Nephron (organoid): ENCODE measurements around the gene SCN4B.

Experiments used
- H3K27ac Mint-ChIP-seq, 3 experiments: 2 replicates each; pipeline ENCODE4 v1.8.0; 2020; ENCODE audit warnings: mixed read lengths in 3 of 3, mild to moderate bottlenecking in 2 of 3, moderate library complexity in 1 of 3
- H3K27me3 Mint-ChIP-seq: 2 replicates; pipeline ENCODE4 v1.8.0; 2021; ENCODE audit warnings: low read depth, mild to moderate bottlenecking, moderate library complexity, mixed read lengths
- H3K36me3 Mint-ChIP-seq: 2 replicates; pipeline ENCODE4 v1.8.0; 2020; ENCODE audit warnings: low read depth, mixed read lengths
- H3K4me1 Mint-ChIP-seq: 2 replicates; pipeline ENCODE4 v1.8.0; 2020; ENCODE audit warnings: mixed read lengths
- H3K4me3 Mint-ChIP-seq, 3 experiments: 2 replicates each; pipeline ENCODE4 v1.8.0; 2020; ENCODE audit warnings: mild to moderate bottlenecking in 3 of 3, mixed read lengths in 3 of 3, moderate library complexity in 2 of 3
- H3K9me3 Mint-ChIP-seq: 2 replicates; pipeline ENCODE4 v1.8.0; 2020; ENCODE audit warnings: mixed read lengths
- TF ChIP-seq, protein P1 (sequence below), 3 experiments: fragments of 200-600 bp; sonication (generic); IDR thresholded peaks; one replicate each; pipeline ENCODE4 v1.5.0; 2021; ENCODE audit warnings: antibody characterized with exemption in 3 of 3; ENCODE audit not compliant: unreplicated experiment in 3 of 3

Gene SCN4B

DNA sequence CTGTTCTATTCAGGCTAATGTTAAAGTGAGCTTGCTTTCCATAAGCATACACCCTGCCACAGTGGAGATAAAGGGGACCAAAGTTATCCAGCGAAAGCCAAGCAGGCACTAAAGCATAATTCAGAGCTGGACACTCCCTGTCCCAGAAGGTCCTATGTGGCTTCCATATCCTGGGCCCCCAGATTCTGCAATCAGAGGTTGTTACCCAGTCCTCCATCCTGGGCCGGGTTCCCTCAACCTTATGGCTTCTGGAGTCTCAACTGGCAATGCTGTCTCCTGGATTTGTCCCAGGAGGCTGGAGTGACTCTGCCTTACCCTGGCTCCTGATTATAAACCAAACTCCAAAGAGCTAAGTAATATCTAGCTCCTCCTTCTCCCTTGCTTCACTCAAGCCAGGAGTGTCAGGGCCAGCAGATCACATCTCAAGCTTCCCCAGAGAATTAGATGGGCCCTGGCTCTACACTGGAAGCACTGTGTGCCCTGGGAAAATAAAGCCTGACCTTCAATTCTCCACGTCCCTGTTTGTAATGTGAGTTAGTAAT, 51.9 kb downstream of the SCN4B start:
- Mint-ChIP-seq H3K27me3 (peaks cover 11% of the 10 kb centered on the region), H3K36me3 (no peaks in the 10 kb centered on the region), H3K4me3 (no peak overlapping the region), H3K4me1 (peaks cover 13% of the 10 kb centered on the region), H3K9me3 (no peaks in the 10 kb centered on the region), H3K27ac (no peak overlapping the region)
- TF ChIP-seq, protein P1, sequence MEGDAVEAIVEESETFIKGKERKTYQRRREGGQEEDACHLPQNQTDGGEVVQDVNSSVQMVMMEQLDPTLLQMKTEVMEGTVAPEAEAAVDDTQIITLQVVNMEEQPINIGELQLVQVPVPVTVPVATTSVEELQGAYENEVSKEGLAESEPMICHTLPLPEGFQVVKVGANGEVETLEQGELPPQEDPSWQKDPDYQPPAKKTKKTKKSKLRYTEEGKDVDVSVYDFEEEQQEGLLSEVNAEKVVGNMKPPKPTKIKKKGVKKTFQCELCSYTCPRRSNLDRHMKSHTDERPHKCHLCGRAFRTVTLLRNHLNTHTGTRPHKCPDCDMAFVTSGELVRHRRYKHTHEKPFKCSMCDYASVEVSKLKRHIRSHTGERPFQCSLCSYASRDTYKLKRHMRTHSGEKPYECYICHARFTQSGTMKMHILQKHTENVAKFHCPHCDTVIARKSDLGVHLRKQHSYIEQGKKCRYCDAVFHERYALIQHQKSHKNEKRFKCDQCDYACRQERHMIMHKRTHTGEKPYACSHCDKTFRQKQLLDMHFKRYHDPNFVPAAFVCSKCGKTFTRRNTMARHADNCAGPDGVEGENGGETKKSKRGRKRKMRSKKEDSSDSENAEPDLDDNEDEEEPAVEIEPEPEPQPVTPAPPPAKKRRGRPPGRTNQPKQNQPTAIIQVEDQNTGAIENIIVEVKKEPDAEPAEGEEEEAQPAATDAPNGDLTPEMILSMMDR (IDR thresholded peaks at IDR 0.05; ENCODE audit: unreplicated experiment in 3 of 3) = no peak

DNA sequence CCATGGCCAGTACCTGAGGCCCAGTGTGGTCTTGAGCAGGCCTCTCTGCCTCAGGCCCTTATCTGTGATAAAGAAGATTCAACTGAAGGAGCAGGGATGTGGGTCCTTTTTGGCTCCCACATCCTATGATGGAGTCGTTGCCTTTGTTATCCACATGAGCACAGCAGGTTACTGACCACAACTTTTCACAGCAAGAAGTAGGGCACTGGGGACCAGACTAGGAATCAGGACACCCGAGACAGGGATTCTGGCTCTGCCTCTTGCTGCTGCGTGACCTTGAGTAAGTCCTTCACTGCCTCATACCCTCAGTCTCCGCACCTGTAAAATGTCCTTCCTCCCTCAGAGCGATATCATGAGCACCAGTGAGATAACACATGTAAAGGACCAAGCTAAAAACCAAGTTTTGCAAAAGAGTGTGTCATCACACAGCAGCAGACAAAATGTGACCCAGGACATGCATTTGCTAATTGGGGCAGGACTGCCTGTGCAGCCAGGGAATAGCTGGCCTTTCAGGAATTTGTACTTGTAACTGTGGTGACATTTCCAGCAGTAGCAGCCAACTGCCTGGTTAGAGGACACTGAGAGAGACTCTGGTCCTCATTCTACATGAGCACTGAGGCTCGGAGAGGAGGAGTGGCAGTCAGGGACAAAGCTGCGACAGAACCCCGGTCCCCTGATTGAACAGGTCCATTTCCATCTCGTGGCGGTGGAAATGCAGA, 52.6 kb downstream of the SCN4B start:
- Mint-ChIP-seq H3K36me3 (no peaks in the 10 kb centered on the region), H3K9me3 (no peaks in the 10 kb centered on the region), H3K27ac (no peak overlapping the region), H3K4me3 (no peak overlapping the region), H3K4me1 (peaks cover 13% of the 10 kb centered on the region), H3K27me3 (peaks cover 16% of the 10 kb centered on the region)
- TF ChIP-seq, protein P1 (IDR thresholded peaks at IDR 0.05; ENCODE audit: unreplicated experiment in 3 of 3) = no peak

DNA sequence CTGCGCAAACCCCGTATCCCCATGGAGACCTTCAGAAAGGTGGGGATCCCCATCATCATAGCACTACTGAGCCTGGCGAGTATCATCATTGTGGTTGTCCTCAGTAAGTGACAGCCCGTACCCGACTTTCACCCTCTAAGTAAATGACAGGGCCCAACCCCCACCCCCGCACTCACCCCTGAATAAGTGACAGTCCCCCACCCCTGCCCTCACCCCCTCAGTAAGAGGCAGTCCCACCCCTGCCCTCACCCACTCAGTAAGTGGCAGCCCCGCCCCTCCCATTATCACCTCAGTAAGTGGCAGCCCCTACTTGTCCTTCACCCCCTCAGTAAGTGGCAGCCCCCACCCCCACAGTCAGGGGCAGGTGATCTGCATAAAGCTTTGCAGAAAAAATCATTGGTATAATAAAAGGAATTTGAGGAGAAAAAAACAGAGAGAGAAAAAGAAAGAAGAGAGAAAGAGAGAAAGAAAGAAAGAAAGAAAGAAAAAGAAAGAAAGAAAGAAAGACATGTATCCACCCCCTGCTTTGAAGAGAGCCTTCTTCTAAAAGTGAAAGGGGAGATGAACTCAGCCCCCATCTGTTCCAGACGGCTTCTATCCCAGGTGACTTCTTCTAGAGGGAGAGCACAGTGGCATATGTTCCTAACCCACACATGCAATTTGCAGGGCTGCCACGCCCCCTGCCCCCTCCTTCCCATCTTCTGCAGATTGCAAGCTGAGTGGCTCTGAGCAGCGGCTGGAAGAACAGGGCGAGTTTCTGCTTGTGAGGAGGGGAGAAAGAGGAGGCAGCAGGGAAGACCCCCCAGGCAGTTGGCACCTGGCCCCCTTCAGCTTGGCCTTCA, 53.4 kb downstream of the SCN4B start:
- H3K4me3 Mint-ChIP-seq = no peak overlapping the region
- H3K27me3 Mint-ChIP-seq = peaks cover 16% of the 10 kb centered on the region
- TF ChIP-seq, protein P1 (IDR thresholded peaks at IDR 0.05; ENCODE audit: unreplicated experiment in 3 of 3) = no peak
- H3K27ac Mint-ChIP-seq = peak overlapping the region in 1 of 3 experiments; percentile 53
- H3K4me1 Mint-ChIP-seq = peaks cover 13% of the 10 kb centered on the region
- H3K9me3 Mint-ChIP-seq = no peaks in the 10 kb centered on the region
- no peaks in the 10 kb centered on the region for H3K36me3 Mint-ChIP-seq

DNA sequence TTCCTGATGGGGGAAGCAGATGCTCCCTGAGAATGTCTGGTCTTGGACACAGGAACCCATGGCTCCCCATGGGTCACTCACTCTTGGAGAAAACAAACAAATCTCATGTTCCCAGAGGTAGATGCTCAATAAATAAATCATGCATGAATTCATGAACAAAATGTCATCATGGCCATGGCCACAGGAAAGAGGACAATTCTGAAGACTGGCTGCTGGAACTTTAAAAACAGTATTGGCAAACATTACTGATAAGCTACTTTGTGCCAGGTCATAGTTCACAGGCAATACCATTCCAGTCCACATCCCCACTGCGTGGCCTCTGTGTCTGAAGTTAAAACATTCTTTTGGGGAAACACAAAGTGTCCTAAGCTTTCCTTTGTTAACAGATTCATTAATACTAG, 56.7 kb downstream of the SCN4B start:
- H3K27ac Mint-ChIP-seq = no peak overlapping the region
- no peak overlapping the region for H3K4me3 Mint-ChIP-seq
- H3K4me1 Mint-ChIP-seq = peaks cover 11% of the 10 kb centered on the region
- TF ChIP-seq, protein P1 (IDR thresholded peaks at IDR 0.05; ENCODE audit: unreplicated experiment in 3 of 3) = no peak
- H3K36me3 Mint-ChIP-seq = no peaks in the 10 kb centered on the region
- H3K9me3 Mint-ChIP-seq = no peaks in the 10 kb centered on the region
- peaks cover 15% of the 10 kb centered on the region for H3K27me3 Mint-ChIP-seq

DNA sequence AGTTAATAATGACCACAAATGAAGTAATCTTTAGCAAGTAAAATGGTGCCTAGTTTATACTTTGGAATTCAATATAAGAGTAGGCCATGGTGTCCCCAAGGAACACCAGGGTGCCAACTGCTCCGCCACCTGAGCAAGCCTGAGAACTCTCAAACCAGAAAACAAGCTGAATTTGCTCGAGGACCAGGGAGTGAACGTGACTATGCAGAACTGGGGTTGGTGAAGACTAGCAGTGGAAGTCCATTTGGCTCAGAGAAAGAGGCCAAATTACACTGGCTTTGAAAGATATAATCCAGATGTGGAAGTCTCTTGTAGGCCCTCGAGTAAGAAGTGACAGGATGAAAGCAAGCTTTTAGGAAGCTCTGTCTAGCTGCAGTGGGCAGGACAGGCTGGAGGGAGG, 57.1 kb downstream of the SCN4B start:
- no peaks in the 10 kb centered on the region for H3K36me3 Mint-ChIP-seq
- no peak overlapping the region for H3K4me3 Mint-ChIP-seq
- TF ChIP-seq, protein P1 (IDR thresholded peaks at IDR 0.05; ENCODE audit: unreplicated experiment in 3 of 3) = no peak
- peaks cover 9% of the 10 kb centered on the region for H3K4me1 Mint-ChIP-seq
- H3K9me3 Mint-ChIP-seq = no peaks in the 10 kb centered on the region
- H3K27me3 Mint-ChIP-seq = peaks cover 18% of the 10 kb centered on the region
- no peak overlapping the region for H3K27ac Mint-ChIP-seq
